CD14-positive monocyte (primary cell): ENCODE results near the gene CD28. TPM values are rescaled to one million over a fixed set of nuclear protein-coding genes. Genes with fewer than 3 reads are reported as not detected.

Experiments used
- DNase-seq, 3 donors: peaks; one replicate each; pipeline ENCODE4 v3.0.0-alpha.2; 2011 to 2022
- H2AFZ ChIP-seq: 2 replicates; pipeline ENCODE4 v1.6.0; 2012; ENCODE audit warnings: mild to moderate bottlenecking, low read depth, low read length, inconsistent platforms; ENCODE audit not compliant: insufficient read depth, poor library complexity, severe bottlenecking
- H3K27ac ChIP-seq, 2 donors: 1 replicate in 1 of 2; 2 replicates in 1 of 2; pipeline ENCODE4 v1.5.1; 2012 to 2013; ENCODE audit warnings: low read length in 2 of 2, control low read depth in 1 of 2, inconsistent platforms in 1 of 2, low read depth in 1 of 2, mild to moderate bottlenecking in 1 of 2
- H3K27me3 ChIP-seq, 2 donors: one replicate each; pipeline versions ENCODE4 v1.6.0 to v1.6.1; 2011 to 2013; ENCODE audit warnings: low read length in 2 of 2; ENCODE audit not compliant: control insufficient read depth in 2 of 2, insufficient read depth in 2 of 2
- H3K36me3 ChIP-seq, 2 donors: replicated peaks in 1 of 2; 1 replicate in 1 of 2; 2 replicates in 1 of 2; pipeline versions ENCODE4 v1.5.1 to v1.6.1; 2012 to 2013; ENCODE audit warnings: low read length in 2 of 2, control low read depth in 1 of 2, inconsistent platforms in 1 of 2, mild to moderate bottlenecking in 1 of 2; ENCODE audit not compliant: insufficient read depth in 2 of 2, control insufficient read depth in 1 of 2
- H3K4me1 ChIP-seq, 2 donors: 1 replicate in 1 of 2; 2 replicates in 1 of 2; pipeline versions ENCODE4 v1.5.1 to v1.6.1; 2012 to 2013; ENCODE audit warnings: low read length in 2 of 2, control low read depth in 1 of 2, inconsistent platforms in 1 of 2, mild to moderate bottlenecking in 1 of 2, moderate library complexity in 1 of 2; ENCODE audit not compliant: insufficient read depth in 2 of 2, control insufficient read depth in 1 of 2
- H3K4me2 ChIP-seq: replicated peaks from 2 replicates; pipeline ENCODE3; 2012; ENCODE audit warnings: low read length, moderate library complexity, mild to moderate bottlenecking; ENCODE audit not compliant: poor library complexity, severe bottlenecking; ENCODE audit errors: extremely low read depth
- H3K4me3 ChIP-seq, 3 experiments: fragments of 200-600 bp in 1 of 3; sonication (generic) in 1 of 3; replicated peaks in 1 of 3; 1 replicate in 2 of 3; 2 replicates in 1 of 3; pipeline ENCODE4 v1.5.1; 2011 to 2013; ENCODE audit warnings: low read length in 3 of 3, mild to moderate bottlenecking in 3 of 3, control low read depth in 2 of 3, low read depth in 2 of 3, inconsistent platforms in 1 of 3, moderate library complexity in 1 of 3
- H3K79me2 ChIP-seq: 2 replicates; pipeline ENCODE4 v1.6.0; 2012; ENCODE audit warnings: mild to moderate bottlenecking, control low read depth, inconsistent platforms, low read length, moderate library complexity; ENCODE audit not compliant: insufficient read depth
- H3K9ac ChIP-seq: 2 replicates; pipeline ENCODE4 v1.6.0; 2017; ENCODE audit warnings: low read length, mild to moderate bottlenecking; ENCODE audit not compliant: insufficient read depth, poor library complexity, severe bottlenecking
- H3K9me3 ChIP-seq, 2 donors: replicated peaks in 1 of 2; 1 replicate in 1 of 2; 2 replicates in 1 of 2; pipeline versions ENCODE4 v1.5.1 to v1.6.1; 2012 to 2013; ENCODE audit warnings: low read length in 2 of 2, control low read depth in 1 of 2; ENCODE audit not compliant: control insufficient read depth in 1 of 2, insufficient read depth in 1 of 2
- H4K20me1 ChIP-seq: 2 replicates; pipeline ENCODE4 v1.6.0; 2012; ENCODE audit warnings: mild to moderate bottlenecking, low read length, control low read depth, moderate library complexity; ENCODE audit not compliant: insufficient read depth
- H3K27ac Mint-ChIP-seq, 7 donors: one replicate each; pipeline ENCODE4 v1.8.0; 2020; ENCODE audit warnings: mild to moderate bottlenecking in 7 of 7, mixed read lengths in 7 of 7, moderate library complexity in 6 of 7, inconsistent platforms in 2 of 7
- H3K27me3 Mint-ChIP-seq, 3 donors: one replicate each; pipeline ENCODE4 v1.8.0; 2021 to 2022; ENCODE audit warnings: low read depth in 3 of 3, mild to moderate bottlenecking in 3 of 3, mixed read lengths in 3 of 3, moderate library complexity in 3 of 3, inconsistent platforms in 1 of 3
- H3K36me3 Mint-ChIP-seq, 2 donors: one replicate each; pipeline ENCODE4 v1.8.0; 2020; ENCODE audit warnings: mixed read lengths in 2 of 2, inconsistent platforms in 1 of 2, mild to moderate bottlenecking in 1 of 2
- H3K4me1 Mint-ChIP-seq: one replicate; pipeline ENCODE4 v1.8.0; 2020; ENCODE audit warnings: mild to moderate bottlenecking, mixed read lengths
- H3K4me3 Mint-ChIP-seq, 2 donors: one replicate each; pipeline ENCODE4 v1.8.0; 2020; ENCODE audit warnings: mild to moderate bottlenecking in 2 of 2, mixed read lengths in 2 of 2, moderate library complexity in 1 of 2
- H3K9me3 Mint-ChIP-seq, 7 donors: one replicate each; pipeline ENCODE4 v1.8.0; 2020 to 2022; ENCODE audit warnings: mixed read lengths in 7 of 7, mild to moderate bottlenecking in 6 of 7, moderate library complexity in 6 of 7, inconsistent platforms in 2 of 7
- WGBS: methylation state at CpG from one replicate; pipeline ENCODE4 v1.1.5; 2013; ENCODE audit warnings: missing lambda C conversion rate; ENCODE audit not compliant: insufficient coverage; 5-methylcytosine and 5-hydroxymethylcytosine counted together
- intact Hi-C, 2 donors: fragments of 100-400 bp; cut with micrococcal nuclease; formaldehyde crosslinking; loops; one replicate each; pipeline versions ENCODE4 v1.15.0 to v1.15.1; 2023
- polyA plus RNA-seq, 3 donors: library from polyadenylated mRNA; depleted of rRNA in 1 of 3; unstranded in 2 of 3; stranded (reverse) in 1 of 3; fragments of 300-500 nt in 2 of 3; fragments of >200 nt in 1 of 3; fragmentation: Illumina TruSeq in 2 of 3; gene quantifications; 1 replicate in 2 of 3; 2 replicates in 1 of 3; pipeline ENCODE4 v1.2.3, GENCODE V29; 2012 to 2021
- TF ChIP-seq, protein P1 (sequence below): fragments of 200-600 bp; IDR thresholded peaks from one replicate; pipeline ENCODE4 v1.8.0; 2022; ENCODE audit warnings: antibody characterized with exemption, mild to moderate bottlenecking

The CD28 gene
- polyA plus RNA-seq, 3 donors = 0.09 to 0.21 TPM; not detected in 1

DNA sequence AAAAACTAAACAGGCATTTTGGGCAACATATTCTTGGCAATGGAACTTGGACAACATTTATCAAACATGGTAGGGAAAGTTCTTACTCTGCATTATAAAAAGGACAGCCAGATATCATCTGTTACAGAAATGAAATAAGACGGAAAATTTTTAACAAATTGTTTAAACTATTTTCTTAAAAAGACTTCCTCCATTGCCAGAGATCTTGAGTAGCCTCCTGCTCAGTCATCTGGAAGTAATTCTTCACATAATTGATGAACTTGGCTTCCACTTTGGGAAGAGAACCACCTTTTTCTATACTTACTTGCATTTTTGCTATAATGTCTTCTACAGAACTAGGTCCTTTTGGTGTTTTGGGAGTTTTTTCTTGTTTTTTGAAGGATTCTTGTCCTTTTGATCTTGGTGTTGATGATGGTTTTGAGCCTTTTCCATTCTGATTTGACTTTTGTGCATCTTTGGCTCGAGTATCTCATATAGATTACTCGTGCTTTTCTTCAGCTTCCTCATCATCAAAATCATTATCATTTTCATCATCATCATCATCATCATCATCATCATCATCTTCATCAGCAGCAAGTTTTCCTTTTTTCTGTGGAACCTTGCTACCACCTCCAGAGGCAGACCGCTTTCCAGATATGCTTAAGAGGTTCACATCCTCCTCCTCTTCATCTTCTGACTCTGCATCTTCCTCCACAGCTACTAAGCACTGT, 66.2 kb downstream of the CD28 start:
- Mint-ChIP-seq H3K9me3 (peaks cover 0 to 10% (median 4%) of the 10 kb centered on the region in 7 donors), H3K4me1 (no peaks in the 10 kb centered on the region), H3K27me3 (peaks cover 0 to 5% (median 0%) of the 10 kb centered on the region in 3 donors), H3K36me3 (no peaks in the 10 kb centered on the region), H3K27ac (no peak overlapping the region), H3K4me3 (no peak overlapping the region)
- TF ChIP-seq, protein P1, sequence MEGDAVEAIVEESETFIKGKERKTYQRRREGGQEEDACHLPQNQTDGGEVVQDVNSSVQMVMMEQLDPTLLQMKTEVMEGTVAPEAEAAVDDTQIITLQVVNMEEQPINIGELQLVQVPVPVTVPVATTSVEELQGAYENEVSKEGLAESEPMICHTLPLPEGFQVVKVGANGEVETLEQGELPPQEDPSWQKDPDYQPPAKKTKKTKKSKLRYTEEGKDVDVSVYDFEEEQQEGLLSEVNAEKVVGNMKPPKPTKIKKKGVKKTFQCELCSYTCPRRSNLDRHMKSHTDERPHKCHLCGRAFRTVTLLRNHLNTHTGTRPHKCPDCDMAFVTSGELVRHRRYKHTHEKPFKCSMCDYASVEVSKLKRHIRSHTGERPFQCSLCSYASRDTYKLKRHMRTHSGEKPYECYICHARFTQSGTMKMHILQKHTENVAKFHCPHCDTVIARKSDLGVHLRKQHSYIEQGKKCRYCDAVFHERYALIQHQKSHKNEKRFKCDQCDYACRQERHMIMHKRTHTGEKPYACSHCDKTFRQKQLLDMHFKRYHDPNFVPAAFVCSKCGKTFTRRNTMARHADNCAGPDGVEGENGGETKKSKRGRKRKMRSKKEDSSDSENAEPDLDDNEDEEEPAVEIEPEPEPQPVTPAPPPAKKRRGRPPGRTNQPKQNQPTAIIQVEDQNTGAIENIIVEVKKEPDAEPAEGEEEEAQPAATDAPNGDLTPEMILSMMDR = no peak
- no peak for DNase-seq
- Histone ChIP-seq H2AFZ (no peak overlapping the region), H3K4me2 (no peak overlapping the region), H3K9ac (no peak overlapping the region), H3K27ac (no peak overlapping the region), H3K27me3 (no peaks in the 10 kb centered on the region), H4K20me1 (no peaks in the 10 kb centered on the region), H3K9me3 (no peaks in the 10 kb centered on the region), H3K79me2 (no peaks in the 10 kb centered on the region), H3K36me3 (no peaks in the 10 kb centered on the region), H3K4me1 (no peaks in the 10 kb centered on the region), H3K4me3 (no peak overlapping the region)
- 97% methylated on average over 3 of the region's 4 CpGs for WGBS
- intact Hi-C loops = no loop called here

DNA sequence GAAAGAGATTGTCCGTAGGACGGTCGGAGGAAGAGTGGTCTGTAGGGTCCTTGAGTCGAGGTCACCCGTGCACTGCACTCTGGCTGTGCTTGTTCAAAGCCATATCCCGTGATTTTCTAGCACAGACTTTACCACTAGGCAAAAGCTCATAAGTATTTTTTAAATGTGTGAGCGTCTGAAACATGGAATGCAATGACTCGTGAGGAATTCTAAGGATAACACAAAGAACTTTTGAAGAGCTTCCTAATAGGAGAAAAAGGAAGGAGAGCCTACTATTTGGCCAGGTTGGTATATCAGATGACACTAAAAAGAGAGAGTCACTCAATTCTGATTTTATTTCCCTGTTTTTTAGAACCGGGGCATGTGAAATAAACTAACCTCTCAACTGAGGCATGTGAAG, 68.3 kb downstream of the CD28 start:
- Histone ChIP-seq H3K27me3 (no peaks in the 10 kb centered on the region), H3K27ac (no peak overlapping the region), H2AFZ (no peak overlapping the region), H3K4me1 (no peaks in the 10 kb centered on the region), H3K4me2 (no peak overlapping the region), H3K4me3 (no peak overlapping the region), H3K9ac (no peak overlapping the region), H3K79me2 (no peaks in the 10 kb centered on the region), H3K9me3 (no peaks in the 10 kb centered on the region), H4K20me1 (no peaks in the 10 kb centered on the region), H3K36me3 (no peaks in the 10 kb centered on the region)
- Mint-ChIP-seq H3K4me1 (no peaks in the 10 kb centered on the region), H3K27ac (no peak overlapping the region), H3K4me3 (no peak overlapping the region), H3K36me3 (no peaks in the 10 kb centered on the region), H3K27me3 (peaks cover 0 to 8% (median 0%) of the 10 kb centered on the region in 3 donors), H3K9me3 (peaks cover 0 to 12% (median 6%) of the 10 kb centered on the region in 7 donors)
- DNase-seq = no peak
- 100% methylated on average over 2 of the region's 9 CpGs for WGBS
- intact Hi-C loops = no loop called here
- TF ChIP-seq, protein P1 = no peak
